NCI-H526 treated with DMSO at 0.1 percent for 48 hours (cell line): Measurements from ENCODE around the gene ARHGAP20.

Experiments used
- DNase-seq: peaks from one replicate; lab custom pipeline; 2025; lab: John Stamatoyannopoulos, UW

Gene ARHGAP20

DNA sequence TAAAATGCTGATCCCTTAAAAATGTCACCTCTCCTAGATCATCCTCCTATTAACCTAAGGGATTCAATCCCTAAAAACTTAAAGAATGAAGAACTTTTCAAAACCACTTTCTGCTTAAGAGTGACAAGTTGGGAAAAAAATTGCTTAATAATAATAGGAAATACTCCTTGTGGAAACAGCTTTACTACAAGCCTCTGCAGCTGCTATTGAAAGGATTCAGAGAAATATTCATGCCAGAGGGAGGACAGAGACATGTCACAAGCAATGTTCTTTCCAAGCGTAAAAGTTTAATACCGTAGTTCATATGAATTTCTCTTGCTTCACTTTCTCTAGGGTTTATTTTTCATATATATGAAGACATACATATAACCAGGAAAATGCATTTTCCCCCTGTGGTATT, 98.2 kb downstream of the ARHGAP20 start:
- DNase-seq = no peak

DNA sequence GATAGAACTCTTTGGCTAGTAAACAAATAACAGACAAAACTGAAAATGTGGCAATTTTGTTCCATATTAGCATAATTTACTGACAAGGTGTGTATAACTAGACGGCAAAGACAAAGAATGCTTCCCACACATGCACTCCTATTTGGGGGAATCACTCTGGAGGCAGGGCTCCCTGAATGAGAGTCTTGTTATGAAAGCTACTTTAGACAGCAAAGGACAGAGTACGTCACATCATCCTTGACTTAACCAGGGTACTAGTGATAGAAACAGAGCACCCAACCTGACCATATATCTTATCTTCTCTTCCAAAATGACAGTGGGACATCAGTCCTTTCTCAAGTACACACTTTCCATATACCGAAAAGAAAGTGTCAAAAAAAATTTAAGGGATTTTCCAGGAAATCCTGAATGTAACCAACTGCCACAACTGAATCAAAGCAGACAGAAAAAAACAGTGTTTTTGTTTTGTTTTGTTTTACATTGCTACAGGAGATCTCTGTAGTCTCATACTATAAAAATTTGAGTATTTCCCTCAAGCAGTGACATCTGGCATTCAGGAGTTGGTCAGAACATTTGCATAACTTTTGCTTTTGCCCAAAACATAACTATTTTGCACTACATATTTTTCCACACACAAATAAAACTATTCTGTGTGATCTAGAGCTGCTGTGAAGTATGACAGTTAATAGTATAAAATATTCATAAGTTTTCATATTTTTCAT, 98.9 kb downstream of the ARHGAP20 start:
- DNase-seq = no peak

DNA sequence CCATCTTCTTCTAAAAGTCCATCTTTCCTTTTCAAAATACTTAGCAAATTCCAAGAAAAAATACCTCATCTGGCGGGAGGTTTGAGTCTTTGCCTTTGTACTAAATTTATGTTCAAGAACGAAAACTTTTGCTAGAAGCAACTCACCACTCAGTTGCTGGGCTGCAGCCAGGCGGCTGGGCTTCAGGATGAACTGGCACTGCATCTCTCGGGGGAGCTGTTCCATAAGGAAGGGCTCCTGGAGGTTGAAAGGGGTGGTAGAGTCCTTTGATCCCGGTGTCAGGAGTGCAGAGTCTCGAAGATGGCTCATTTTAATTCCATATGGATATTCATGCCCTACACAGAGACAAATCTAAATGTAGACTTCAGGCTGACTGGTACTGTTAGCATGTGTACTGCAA, 105.8 kb downstream of the ARHGAP20 start:
- DNase-seq = no peak

DNA sequence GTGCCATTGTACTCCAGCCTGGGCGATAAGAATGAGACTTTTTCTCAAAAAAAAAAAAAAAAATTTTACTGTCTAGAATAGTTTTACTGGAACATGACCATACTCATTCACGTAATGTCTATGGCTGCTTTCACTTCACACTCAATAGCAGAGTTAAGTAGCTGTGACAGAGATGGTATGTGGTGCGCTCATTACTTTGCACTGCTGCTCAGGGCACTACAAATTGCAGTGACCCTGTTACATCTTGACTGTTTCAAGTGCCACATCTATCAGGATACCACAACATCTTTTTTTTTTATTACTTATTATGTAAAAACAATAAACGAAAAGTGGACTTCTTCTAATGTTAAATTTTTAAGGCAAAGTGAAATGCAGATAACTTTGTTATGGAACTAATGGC, 110.3 kb downstream of the ARHGAP20 start:
- no peak for DNase-seq

DNA sequence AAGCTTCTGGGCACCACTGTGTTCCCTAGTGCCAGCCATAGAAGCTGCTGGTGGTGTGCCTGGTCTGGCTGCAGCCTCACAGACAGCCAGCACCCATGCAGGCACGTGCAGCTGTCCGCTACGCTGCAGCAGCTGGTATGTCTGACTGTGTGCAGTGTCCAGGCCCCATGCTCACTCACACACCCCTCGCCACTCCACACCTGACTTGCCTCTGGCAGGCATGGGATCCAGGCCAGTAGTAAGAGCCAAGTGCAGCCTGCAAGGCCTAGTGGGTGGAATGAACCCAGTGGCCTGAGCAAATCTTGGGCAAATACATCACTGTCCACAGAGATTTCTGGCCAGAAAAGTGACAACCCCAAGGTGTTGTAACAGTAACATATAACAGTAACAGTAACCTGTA, 111.9 kb downstream of the ARHGAP20 start:
- DNase-seq = no peak

DNA sequence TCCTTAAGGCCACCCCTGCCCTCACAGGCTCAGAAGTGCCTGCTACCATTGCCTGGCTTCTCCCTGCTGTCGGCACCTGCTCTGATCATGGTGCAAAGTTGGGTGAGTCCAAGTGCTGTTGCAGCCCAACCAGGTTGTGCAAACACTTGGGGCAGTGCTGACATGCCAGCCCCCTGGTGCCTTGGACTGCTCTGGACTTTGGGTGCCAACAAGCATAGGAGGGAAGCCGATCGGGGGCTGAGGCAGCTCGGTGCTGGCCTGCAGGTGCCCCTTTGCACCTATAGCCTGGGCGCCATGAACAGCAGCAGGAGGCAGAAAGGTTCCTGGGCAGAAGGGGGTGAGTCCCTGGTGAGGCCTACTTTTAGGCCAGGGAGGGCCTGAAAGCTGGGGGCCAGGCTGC, 113.0 kb downstream of the ARHGAP20 start:
- DNase-seq = no peak

DNA sequence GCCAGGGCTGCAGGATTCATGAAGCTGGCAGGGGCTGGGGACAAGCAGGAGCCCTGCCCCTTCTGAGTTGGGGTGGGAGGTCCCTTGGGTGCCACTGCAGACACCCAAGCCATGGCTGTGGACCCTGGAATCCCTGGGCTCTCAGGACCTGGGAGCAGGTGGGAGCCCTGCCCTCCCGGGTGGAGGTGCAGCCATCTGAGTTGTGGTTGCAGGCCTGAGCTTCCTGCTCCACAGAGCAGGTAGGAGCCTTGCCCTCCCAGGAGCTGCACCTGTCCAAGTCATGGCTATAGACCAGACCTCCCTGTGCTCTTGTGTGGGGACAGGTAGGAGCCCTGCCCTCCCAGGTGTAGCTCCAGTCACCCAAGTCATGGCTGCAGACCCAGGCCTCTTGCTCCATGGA, 113.5 kb downstream of the ARHGAP20 start:
- DNase-seq = no peak

DNA sequence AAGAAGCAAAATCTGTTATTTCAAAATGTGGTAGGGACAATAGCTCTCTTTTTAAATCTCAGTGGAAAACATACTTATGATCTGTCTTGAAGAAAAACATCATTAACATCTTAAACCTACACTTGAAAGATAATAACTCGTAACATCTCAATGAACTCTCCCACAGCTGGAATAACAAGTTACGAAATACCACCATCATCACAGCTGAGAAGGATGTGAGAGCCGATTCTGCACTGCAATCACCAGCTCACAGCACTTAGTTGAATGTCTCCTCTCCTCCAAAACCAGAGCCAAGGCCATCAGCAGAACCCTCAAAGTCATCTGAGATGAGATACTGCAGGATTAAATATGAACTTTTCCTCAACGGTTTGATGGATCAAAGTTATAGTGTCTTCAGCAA, 124.3 kb downstream of the ARHGAP20 start:
- no peak for DNase-seq

DNA sequence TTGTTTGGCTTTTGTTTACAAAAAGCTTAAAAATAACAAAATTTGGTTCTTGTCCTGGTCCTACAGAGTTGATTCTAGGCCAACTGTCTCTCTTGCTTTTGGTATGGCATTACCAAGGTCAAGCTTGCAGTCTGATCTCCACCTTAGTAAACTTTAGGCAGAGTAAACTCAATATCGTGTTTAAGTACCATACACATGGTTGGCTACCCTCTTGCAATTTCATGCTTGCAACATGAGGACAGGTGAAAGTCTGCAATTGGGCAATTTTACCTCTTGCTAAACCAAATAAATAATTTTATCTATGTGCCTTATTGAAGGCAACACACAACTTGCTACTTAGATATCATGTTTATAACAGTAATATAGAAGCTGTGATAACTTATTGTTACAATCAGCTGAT, 125.1 kb downstream of the ARHGAP20 start:
- no peak for DNase-seq

DNA sequence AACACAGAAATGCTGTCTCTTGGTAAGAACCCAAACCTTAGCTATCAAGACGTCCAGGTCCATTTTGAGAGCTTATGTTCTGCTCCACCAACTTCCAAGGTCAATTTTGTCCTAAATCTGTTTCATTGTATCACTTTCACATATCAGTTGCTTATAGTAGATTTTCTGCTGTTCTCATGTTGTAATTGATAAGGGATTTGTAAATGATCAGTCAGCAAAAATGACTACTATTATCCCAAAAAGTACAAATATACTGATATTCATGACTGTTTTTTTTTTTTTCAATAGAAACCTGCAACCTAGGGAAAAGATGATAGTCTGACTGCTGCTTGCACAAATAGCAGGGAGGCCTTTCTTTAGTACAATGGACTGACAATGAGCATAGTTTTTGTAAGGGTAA, 128.1 kb downstream of the ARHGAP20 start:
- DNase-seq = no peak

DNA sequence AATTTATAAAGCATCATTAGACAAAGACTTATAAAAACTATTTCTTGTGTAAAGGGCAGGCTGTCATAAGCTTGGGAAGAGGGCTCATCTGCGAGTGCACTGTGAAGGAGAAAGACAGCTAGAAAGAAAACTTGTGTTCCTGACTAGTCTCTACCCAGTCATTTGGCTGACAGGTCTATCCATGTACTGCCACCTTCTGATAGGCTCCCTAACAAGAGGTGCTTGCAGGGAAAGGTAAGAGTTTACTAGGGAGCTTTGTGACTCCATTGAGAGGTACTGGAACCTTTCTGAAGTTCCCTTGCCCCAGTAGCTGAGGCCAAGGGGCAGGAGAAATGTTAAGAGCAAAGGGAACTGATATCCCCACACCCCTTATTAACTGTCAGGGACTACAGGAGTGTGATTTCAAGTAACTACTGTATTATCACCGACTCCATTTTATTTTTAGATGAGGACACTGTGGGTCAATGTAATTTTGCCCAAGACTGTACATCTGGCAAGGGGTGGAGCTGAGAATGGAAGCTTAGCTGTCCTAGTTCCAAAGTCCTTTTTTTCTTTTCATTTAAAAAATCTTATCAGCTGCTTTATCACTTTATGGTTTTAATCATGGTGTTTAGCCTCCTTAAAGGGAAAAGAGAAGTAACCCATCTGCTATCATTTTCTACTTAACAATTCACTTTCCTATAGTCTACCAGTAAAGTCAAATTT, 129.4 kb downstream of the ARHGAP20 start:
- no peak for DNase-seq

DNA sequence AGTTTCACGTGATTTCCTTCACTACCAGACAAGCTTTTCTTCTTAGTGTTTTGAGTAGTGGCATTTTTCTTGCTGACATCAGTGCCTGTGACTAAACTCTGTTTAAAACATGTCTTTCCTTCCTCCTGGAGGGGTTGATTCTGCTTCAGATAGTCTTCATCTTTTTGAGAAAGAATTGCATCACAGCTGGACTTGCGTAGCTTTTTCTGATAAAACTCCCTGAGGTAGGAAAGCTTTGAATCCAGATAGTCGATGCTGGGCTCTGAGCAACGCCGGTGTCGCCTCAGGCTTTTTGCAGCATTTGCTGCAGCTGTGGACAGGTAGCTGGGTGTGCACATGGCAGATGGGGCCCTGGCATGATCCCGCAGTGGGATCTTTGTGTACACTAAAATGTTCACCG, 131.7 kb downstream of the ARHGAP20 start:
- no peak for DNase-seq

DNA sequence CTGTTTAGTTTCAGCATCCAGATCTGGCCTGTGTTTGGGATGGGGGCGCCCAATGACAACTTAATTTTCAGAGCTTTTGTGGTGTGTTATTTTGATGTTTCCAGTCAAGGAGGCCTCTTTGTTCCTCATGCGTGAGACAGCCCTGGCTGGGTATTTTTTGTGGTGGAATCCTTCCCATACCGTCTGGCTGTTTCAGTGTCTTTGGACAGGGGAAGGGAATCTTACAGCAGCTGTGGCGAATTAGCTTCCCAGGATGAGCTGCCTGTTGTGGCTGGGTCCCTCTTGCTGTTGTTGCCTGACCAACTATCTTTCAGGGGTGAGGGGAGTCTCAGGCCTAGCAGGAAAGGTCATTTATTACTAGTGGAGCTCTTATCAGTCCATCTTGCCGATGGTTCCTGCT, 138.8 kb downstream of the ARHGAP20 start:
- DNase-seq = no peak

DNA sequence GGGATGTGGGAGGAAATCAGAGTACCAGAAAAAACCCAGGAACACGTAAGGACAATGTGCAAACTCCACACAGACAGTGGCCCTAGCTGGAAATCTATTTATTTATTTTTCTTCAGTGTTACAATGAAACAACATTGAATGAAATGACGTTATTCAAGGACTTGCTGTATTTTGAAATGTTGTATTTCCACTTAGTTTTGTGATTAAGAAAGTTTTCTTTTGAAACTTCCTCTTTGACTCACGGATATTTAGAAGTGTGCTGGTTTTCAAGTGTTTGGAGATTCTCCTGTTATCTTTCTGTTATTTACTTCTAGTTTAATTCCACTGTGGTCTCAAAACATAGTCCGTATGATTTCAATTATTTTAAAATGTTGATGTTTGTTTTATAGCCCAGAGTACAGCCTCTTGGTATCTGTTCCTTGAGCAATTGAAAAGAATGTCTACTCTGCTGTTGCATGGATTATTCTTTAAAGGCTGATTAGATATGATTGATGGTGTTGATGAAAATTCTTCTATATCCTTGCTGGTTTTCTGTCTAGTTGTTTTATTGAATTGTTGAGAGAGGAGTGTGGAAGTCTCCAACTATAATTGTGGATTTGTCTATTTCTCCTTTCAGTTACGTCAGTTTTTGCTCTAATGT, 141.0 kb downstream of the ARHGAP20 start:
- no peak for DNase-seq

DNA sequence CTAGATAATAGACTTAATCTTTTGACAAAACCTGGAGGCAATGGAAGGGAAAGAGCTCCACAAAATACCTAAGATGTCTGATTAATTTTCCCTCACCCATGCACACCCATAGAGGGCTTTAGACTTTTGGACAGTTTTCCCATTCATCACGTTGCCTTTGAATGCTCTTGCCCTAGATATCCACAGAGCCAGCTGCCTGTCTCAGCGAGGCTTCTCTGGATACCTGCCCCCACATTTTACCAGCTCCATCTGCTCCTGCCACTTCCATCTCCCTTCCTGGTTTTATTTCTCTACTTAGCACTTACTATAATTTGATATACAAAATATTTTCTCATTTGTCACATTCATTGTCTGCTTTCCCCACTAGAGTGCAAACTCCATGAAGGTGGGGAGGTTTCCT, 145.7 kb downstream of the ARHGAP20 start:
- no peak for DNase-seq

DNA sequence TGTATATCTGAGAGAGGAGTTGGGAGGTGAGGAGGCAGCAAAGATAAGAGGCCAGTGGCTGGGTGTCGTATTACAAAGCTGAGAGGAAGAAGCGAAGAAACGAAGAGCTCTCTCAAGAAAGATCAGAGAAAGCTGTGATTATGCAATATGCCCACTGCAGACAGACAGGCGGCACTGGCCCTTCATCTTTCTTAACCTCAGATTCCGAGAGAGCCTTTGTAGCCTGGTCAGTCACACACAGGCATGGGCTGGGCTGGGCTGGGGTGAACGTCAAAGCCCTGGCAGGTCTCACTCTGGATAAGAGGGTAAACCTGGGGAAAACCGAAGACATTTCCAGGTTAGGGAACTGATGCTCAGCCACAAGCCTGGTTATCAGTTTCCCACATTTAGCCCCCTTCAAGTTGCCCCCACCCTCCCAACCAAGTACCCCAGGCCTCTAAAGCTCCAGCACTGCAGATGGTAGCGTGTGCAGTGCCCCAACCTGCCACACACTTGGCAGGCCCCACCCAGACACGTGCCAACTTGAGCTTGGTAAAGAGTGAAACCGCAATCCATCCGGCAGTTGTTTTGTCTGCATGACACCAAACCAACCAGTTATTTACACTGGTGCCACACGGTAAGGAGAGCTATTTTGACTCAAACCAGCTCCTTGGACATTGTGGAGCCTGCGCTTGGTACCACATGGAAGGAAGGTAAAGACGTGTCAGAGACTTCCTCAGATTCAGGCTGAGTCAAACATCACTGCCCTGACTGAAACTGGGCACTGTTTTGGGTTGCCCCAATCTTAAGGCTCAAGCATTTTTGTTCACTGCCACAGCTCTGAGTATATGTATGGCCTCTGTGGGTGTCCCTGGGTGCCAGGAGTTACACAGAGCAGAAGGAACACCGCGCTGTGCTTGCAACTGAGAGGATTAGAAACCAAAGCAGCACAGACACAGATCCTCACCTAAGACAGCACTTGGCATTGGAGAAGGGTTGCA, 146.6 kb downstream of the ARHGAP20 start:
- DNase-seq = no peak

DNA sequence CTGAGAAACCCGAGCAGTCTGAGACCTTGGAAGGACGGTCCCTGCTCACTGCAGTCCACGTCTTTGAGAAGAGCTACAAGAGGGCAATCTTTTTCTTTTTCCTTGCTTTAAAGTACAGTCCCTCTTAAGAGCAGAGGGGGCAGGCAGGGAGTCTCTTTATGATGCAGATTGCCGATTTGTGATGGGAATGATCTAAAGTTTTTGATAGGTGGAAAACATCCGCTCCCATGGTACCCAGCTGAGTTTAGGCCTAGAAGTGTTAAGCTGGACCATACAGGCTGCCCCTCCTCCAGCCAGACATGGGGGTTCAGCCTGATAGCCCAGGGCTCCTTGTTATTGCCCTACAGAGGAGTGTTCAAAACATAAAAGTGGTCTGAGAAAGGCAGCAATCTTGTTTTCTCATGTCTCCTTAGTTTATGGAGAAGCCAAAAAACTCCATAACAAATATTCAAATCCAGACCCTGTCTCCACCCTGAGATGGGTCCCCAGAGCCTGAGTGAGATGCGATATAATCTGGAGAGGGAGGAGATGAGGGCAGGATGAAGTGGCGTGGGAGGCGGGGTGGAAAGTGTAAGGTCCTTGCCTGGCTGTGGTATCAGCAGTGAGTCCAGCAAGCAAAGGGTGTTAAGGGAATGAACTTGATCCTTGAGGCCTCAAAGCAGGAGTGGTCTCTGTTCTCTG, 147.4 kb downstream of the ARHGAP20 start:
- DNase-seq = no peak

DNA sequence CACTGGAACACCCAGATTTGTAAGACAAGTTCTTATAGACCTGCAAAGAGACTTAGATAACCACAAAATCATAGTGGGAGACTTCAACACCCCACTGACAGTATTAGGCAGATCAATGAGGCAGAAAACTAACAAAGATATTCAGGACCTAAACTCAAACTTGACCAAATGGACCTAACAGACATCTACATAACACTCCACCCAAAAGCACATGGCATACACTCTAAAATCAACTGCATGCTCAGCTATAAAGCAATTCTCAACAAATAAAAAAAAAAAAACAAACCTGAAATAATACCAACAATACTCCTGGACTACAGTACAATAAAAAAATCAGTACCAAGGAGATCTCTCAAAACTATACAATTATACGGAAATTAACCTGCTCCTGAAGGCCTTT, 167.5 kb downstream of the ARHGAP20 start:
- DNase-seq = no peak

DNA sequence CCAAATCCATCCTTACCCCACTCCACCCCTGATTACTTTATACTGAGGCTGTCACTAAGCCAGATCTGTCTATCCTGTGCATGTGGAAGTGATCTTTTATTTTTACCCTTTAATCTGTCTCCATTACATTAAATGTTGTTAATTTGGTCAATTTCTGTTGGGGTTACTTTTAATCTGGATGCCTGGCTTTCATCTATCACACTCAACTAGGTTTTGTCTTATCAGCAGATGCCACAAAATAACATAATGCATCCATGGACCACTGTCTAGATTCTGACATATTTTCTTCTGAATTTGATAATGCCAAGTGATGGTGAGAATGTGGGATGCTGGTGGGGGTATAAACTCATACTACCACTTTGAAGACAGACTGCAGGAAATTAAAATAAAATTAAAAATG, 174.1 kb downstream of the ARHGAP20 start:
- DNase-seq = no peak

DNA sequence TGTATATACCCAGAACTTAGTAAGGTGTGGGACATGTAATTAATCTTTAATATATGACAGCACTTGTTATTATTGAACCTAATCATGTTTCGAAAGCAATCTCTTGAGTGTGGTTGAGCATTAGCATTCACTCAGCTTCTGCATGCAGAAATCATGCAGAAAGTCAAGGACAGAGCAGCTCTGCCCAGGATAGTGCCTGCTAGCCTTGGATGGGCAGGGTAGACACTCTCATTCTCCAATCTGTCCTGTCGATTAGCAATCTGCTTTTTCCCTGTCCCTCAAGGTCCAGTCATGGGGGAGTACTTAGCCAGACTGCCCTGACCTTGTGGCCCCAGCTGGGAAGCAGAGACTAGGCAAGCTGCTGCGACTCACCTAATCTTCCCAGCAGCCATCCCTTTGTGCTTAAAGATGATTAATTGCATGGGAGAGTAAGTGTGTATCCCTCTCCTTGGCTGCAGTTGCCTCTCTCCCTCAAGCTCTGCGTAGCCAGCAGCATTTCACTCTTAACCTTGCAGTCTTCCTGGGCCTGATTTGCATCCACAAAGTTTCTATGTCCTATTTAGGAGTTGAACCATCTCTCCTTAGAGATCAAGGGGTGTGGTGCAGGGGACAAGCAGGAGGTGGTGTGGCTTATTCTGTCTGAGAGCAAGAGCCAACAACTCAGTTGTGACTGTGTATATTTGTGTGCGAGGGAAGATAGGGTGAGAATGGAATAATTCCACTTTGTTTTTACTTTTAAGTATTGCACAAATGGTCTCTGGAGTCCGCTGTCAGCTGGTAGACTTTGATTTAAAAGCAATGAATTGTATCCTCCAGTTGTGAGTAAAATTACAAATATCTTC, 181.1 kb downstream of the ARHGAP20 start:
- no peak for DNase-seq

DNA sequence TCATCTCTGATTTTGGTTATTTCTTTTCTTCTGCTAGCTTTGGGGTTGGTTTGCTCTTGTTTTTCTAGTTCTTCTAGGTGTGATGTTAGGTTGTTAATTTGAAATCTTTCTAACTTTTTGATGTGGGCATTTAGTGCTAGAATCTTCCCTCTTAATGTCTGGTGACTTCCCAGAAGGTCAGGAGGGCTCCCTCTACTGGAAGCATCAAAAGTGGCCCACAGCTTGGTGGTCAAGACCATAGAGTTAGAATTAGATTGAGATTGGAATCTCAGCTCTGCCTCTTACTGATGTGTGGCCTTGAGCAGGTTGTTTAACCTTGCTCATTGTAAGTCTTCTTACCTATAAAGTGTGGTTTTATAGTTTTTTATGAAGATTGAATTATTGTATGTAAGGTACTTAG, 183.2 kb downstream of the ARHGAP20 start:
- no peak for DNase-seq
